Myocyte (in vitro differentiated cells): Measurements from ENCODE around the gene RASA3. TPM values are rescaled to one million over a fixed set of nuclear protein-coding genes. Genes with fewer than 3 reads are reported as not detected.
"Not testable (repeated sequence)": the region's sequence is repeated elsewhere in the genome, so short reads cannot be mapped to it uniquely, and the experiment has no call there.

Experiments used
- DNase-seq: peaks from one replicate; pipeline ENCODE4 v3.0.0-alpha.2; 2012; ENCODE audit warnings: low read depth
- total RNA-seq: library from RNA; depleted of rRNA; stranded (reverse); fragments of >200 nt; gene quantifications from 2 replicates; pipeline ENCODE4 v1.2.3, GENCODE V29; 2014

The RASA3 gene
- total RNA-seq, 1 donor from 2014 or later: 36.0 TPM

DNA sequence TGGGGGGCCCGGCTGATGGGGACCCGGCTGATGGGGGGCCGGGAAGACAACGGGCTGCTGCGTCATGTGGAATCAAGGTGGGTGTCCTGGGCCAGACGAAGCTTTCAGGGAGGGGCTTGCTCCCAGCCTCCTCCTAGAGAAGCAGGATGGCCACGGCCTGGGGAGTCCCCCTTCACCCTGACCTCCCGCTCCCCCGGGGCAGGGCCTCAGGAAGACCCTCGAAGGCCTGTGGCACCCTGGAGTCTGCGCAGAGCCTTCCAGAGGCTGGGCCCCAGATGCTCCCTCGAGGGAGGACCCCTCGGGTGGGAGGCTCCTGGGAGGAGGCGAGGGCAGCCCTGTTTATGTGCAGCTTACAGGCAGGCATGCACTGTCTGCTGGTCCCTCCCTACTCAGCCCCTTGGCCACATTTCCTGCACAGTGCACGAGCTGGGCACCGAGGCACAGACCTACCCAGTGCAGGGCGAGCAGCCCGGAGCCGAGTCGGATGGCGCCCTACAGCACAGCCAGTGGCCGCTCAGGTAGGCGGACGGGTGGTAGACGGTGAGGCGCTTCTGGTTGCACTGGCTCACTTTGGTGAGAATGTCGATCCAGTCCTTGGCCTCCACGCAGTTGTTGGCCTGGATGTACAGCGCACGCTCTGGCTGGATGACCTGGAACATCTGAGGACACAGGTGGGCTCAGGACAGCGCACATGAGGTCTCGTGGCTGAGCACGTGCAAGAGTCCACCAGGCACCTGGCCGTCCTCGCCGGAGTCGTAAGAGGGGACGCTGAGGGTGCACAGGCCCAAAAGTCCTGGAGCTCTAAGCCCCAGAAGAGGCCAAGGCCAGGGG is 136.1 kb downstream of the RASA3 start:
- no peak for DNase-seq

DNA sequence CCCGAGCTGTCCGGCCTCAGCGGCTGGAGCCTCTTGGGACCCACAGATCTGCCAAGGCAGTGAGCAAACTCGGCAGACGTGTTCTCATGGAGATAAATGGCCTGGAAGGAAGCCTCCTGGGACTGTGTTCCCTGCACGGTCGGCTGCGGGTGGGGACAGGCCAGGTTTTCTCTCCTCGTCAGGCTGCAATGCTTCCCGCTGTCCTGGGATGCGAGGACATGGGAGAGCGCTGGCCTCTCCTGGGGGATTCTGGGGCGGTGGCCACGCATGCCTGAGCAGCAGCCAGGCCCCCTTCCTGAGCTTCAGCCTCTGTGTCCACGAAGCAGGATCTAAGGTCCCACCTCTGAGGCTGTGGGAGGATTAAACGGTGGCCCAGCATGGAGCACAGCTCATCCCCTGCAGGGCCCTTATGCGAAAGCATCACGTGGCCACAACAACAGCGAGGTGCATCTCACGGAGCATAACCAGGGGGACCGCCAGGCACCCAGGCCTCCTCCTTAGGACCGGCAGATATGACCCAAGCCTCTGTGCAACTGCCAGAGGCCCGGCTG is 137.3 kb downstream of the RASA3 start:
- no peak for DNase-seq

DNA sequence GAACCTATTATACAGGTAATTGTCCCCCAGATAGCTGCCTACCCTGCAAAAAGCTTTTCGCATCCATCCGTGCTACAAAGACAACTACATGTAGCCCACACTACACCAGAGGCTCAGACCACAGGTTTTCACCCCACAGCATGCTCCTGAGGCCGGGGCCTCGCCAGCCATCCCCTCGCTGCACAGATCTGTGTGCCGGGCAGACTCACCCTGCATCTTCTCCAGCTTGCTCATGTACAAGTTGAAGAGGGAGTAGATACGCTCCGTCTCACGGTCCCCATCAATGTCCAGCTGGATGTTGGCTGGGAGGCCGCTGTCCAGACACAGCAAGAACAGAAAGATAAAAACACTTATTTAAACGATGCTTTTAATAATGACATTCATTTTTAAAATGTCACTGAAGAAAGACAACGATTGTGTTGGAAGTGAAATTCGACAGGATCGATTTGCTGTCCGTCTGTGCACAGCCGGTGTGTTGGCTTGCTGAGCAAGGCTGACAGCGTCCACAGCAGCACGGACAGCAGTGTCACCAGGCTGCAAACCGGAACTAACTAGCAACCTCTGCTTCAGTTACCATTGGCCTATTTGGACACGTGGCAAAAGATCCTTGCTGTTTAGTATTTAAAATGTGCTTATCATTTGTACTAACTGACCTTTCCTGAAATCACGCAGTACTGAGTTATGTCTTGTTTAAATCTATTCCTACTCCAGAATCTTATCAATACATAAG is 140.0 kb downstream of the RASA3 start:
- DNase-seq: no peak

DNA sequence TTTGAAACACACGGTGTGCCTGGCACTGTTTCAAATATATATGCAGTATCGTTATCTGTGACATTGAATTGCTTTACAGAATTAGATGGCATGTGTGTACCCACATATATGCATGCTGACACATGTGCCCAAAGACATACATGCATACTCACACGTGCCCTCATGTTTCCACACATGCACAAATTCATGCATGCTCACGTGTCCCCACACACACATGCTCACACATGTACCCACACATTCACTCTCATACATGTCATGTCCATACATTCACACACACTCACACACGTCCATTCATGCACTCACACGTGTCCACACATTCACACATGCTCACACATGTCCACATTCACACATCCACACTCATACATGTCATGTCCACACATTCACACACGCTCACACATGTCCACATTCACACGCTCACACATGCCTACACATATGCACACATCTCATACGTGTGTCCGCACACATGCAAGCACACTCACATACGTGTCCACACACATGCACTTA is 140.7 kb downstream of the RASA3 start:
- DNase-seq: no peak

DNA sequence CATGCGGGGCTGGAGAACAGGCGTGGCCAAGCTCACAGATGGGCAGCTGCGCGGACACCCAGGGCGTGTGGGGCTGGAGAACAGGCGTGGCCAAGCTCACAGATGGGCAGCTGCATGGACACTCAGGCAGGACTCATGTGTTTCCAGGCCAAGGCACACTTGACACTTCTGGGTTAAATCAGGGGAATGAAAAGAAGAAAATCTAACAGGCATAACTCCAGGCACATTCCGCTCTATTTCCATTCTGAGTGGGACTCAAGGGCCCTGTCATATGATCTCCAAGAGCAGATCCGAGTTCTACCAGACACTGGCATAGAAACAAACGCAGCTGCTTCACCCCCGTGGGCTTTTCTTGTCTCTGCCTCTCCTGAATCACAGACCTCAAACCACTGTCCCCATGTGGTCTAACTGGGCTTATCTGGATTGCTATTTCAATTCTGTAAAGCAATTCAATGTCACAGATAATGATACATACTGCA is 141.2 kb downstream of the RASA3 start:
- DNase-seq: peak; percentile 96

GRCh38 chr13:113990321-113990837 is 142.0 kb downstream of the RASA3 start:
- no peak for DNase-seq

GRCh38 chr13:113989585-113990300 is 142.7 kb downstream of the RASA3 start:
- DNase-seq: no peak

- DNase-seq: not testable (repeated sequence)
Measured at GRCh38 chr13:113988859-113989258, 143.6 kb downstream of the RASA3 start.

DNA sequence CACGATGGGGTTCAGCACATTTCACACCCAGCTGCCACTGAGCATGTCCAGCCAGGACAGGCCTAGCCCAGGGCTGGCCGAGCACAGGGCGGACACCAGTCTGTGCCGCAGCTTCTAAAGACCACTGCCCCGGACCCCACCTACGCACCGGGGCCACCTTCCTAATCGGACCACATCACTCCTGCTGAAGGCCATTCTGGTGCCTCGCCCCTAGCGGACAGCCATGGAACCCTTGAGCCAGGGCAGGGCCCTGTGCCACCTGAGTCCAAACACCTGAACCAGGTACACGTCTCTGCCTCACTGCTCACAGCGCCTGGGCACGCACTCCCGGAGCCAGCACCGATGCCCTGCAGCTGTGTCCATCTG is 150.1 kb downstream of the RASA3 start:
- DNase-seq: no peak

- no peak for DNase-seq
Measured at GRCh38 chr13:113981611-113982295, 150.7 kb downstream of the RASA3 start.

- peak; percentile 70 for DNase-seq
Measured at GRCh38 chr13:113981194-113981605, 151.2 kb downstream of the RASA3 start.

DNA sequence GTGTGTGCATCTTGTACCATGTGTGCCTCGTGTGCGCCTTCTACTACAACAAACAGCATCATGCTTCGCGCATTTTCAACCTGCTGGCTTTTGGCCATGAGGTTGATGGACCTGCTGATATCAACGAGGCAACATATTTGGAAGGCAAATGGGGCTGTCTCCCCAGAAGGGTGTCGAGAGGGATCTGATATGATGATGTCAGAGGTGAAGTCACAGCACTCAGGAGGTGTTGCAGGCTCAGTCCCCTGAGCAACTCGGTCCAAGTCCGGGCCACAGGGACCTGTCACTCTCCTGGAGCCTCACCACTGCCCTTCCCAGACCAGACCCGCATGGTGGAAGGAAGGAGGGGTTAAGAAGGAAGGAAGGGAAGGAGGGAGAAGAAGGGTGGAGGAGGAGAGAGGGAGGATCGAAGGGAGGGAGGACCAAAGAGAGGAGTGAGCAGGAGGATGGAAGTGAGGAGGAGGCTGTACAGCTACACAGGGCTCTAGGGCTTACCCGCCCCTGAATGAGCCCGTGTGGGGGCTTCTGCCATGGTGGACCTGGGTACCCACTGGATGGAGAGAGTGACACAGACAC is 151.8 kb downstream of the RASA3 start:
- DNase-seq: no peak

DNA sequence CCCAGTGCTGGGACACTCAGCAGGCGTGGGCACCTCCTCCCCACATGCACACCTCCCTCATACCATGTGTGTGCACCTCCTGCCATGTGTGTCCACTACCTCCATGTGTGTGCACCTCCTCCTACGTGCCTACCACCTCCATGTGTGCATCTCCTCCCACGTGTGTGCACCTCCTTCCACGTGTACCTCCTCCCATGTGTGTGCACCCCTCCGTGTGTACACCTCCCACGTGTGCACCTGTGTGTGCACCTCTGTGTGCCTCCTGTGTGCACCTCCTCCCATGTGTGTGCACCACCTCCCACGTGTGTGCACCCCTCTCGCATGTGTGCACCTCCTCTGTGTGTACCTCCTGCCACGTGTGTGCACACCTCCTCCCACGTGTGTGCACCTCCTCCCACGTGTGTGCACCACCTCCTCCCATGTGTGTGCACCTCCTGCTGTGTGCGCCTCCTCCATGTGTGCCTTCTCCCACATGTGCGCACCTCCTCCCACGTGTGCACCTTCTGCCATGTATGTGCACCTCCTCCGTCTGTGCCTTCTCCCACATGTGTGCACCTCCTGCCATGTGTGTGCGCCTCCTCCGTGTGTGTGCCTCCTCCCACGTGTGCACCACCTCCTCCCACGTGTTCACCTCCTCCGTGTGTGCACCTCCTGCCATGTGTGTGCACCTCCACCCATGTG is 152.5 kb downstream of the RASA3 start:
- no peak for DNase-seq

DNA sequence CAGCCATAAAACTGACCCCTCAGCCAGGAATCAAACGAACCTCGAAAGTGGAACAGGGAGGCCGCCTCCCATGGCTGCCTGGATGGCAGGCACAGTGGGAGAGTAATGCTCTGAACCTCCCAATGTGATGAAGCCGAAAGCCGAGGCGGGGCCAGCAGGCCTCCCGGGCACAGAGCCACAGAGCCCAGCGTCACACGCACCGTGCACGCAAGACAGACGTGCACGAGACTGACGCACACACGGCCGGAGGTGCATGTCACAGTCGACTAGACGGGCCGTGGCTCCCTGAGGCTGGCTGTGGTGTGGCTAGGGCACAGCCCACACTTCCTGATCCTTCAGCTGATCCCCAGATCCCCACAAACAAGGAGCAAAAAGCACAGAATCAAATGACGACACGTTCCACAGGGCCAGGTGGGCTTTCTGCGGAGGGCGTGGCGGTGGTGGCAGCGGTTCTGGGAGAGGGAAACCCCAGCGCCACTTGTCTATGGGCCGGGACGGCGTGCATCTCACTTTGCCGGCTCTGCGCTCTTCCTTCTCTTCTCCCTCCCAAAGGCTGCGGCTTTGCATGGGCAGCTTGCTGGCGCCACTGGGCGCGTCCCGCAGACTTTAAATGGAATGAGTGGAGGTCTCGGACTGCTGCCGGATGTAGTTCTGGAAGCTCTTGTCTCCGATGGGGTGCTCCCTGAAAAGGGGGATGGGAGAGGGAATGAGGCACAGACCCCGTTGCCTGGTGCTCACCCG is 153.5 kb downstream of the RASA3 start:
- DNase-seq: no peak

DNA sequence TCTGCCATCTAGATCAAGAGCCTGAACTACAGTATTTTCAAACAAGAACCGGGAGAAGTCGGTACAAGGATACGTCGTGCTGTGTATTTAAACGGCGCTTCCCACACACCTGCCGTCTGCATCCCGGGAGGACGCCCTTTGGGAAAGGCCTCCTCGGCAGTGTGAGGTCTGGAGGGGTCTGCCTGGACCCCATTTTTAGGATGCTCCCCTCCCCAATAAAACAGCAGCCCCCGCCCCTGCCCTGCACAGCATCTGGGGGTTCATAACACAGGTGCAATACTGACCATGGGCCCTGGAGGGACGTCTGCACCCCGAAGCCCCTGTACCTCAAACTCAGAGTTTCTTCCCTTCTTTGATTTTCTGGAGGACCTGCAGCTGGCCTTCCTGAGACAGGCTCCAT is 154.4 kb downstream of the RASA3 start:
- DNase-seq: no peak

GRCh38 chr13:113976711-113977684 is 155.4 kb downstream of the RASA3 start:
- peak; percentile 52 for DNase-seq

- no peak for DNase-seq
Measured at GRCh38 chr13:113975416-113975815, 157.0 kb downstream of the RASA3 start.
